Caco-2 (cell line): ENCODE data around the gene NUDT14. TPM values are rescaled to one million over a fixed set of nuclear protein-coding genes. Genes with fewer than 3 reads are reported as not detected.

ENCODE experiments used
- BruUV-seq: library from RNA; stranded (reverse); fragments of 400-500 nt; replicated peaks from 2 replicates; lab custom pipeline; 2021; lab: Mats Ljungman, UMichigan
- CTCF ChIA-PET: fragments of 300-600 bp; sonication (Branson Sonifier 250); formaldehyde crosslinking; loops from one replicate; lab custom pipeline; 2022; ENCODE audit warnings: antibody characterized with exemption; lab: Charles Lee
- POLR2A ChIA-PET: fragments of 300-600 bp; sonication (Branson Sonifier 250); formaldehyde crosslinking; loops from one replicate; lab custom pipeline; 2022; ENCODE audit warnings: antibody characterized with exemption; lab: Charles Lee
- DNase-seq, 2 experiments: peaks; one replicate each; pipeline versions ENCODE4 v3.0.0 to v3.0.0-alpha.2; 2020 to 2022
- H3K27me3 ChIP-seq: replicated peaks from 2 replicates; pipeline ENCODE4 v1.6.0; 2011; ENCODE audit warnings: low read length; ENCODE audit not compliant: control insufficient read depth, insufficient read depth
- H3K36me3 ChIP-seq: 2 replicates; pipeline ENCODE4 v1.5.1; 2011; ENCODE audit warnings: low read length; ENCODE audit not compliant: control insufficient read depth, insufficient read depth
- H3K4me1 ChIP-seq: fragments of 250-450 bp; sonication (Bioruptor Pico); 2 replicates; pipeline ENCODE4 v1.5.1; 2020; ENCODE audit warnings: mild to moderate bottlenecking
- H3K4me3 ChIP-seq: 2 replicates; pipeline ENCODE4 v1.5.1; 2011; ENCODE audit warnings: low read depth, mild to moderate bottlenecking, control low read depth, low read length
- H3K9me3 ChIP-seq: fragments of 250-450 bp; sonication (Bioruptor Pico); 2 replicates; pipeline ENCODE4 v1.5.1; 2020; ENCODE audit warnings: mild to moderate bottlenecking, moderate library complexity
- H3K27ac Mint-ChIP-seq: one replicate; pipeline ENCODE4 v1.8.0; 2022; ENCODE audit warnings: mixed read lengths; ENCODE audit not compliant: unreplicated experiment
- H3K27me3 Mint-ChIP-seq: one replicate; pipeline ENCODE4 v1.8.0; 2022; ENCODE audit warnings: mixed read lengths; ENCODE audit not compliant: insufficient read depth, unreplicated experiment
- H3K36me3 Mint-ChIP-seq: one replicate; pipeline ENCODE4 v1.8.0; 2022; ENCODE audit warnings: mild to moderate bottlenecking, mixed read lengths; ENCODE audit not compliant: insufficient read depth, unreplicated experiment
- H3K4me1 Mint-ChIP-seq: one replicate; pipeline ENCODE4 v1.8.0; 2022; ENCODE audit warnings: low read depth, mixed read lengths; ENCODE audit not compliant: unreplicated experiment
- H3K4me3 Mint-ChIP-seq: one replicate; pipeline ENCODE4 v1.8.0; 2022; ENCODE audit warnings: mild to moderate bottlenecking, moderate library complexity, mixed read lengths; ENCODE audit not compliant: unreplicated experiment
- H3K9me3 Mint-ChIP-seq: one replicate; pipeline ENCODE4 v1.8.0; 2022; ENCODE audit warnings: mixed read lengths; ENCODE audit not compliant: unreplicated experiment
- intact Hi-C: fragments of 100-400 bp; cut with micrococcal nuclease; formaldehyde crosslinking; loops from one replicate; pipeline ENCODE4 v1.10.0; 2022; ENCODE audit not compliant: unreplicated experiment
- total RNA-seq: library from RNA; stranded (reverse); gene quantifications from 2 replicates; pipeline ENCODE4 v1.2.3, GENCODE V29; 2022
- TF ChIP-seq, protein P1 (sequence below), 2 experiments: fragments of 200-600 bp in 1 of 2; IDR thresholded peaks; 1 replicate in 1 of 2; 2 replicates in 1 of 2; pipeline versions ENCODE4 v1.5.1 to v1.8.0; 2011 to 2022; ENCODE audit warnings: antibody characterized with exemption in 1 of 2, control low read depth in 1 of 2, inconsistent platforms in 1 of 2, low read depth in 1 of 2, low read length in 1 of 2, mild to moderate bottlenecking in 1 of 2, moderate library complexity in 1 of 2; ENCODE audit not compliant: insufficient read depth in 1 of 2, severe bottlenecking in 1 of 2, unreplicated experiment in 1 of 2

Gene NUDT14
- total RNA-seq, 1 experiment from 2014 or later, result 63.4 TPM

DNA sequence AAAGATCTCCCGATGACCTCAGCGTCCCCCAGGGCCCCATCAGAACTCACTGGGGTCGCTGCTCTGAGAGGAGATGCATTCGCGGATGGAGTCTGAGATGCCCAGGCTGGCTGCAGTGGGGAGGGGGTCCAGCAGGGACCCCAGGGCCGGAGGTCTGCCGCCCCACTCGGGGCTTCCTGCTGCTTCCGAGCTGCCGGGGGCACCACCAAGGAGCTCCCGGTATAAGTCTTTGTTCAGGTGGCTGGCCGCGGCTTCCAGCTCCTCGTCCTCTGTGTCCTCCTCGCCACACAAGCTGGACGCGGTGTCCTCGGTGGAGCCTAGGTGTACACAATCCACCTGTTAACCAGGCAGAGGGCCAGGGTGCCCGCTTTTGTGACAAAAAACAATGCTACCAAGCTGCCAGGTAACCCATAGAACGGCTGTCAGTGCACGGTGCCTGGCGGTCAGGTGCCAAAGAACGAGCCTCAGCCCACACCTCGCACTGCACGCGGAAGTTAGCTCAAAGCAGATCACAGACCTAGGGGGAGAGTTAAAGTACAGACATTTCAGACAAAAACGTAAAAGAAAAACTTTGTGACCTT, 40.6 kb upstream of the NUDT14 start:
- H3K9me3 Mint-ChIP-seq, result no peaks in the 10 kb centered on the region
- no peaks in the 10 kb centered on the region for H3K27me3 ChIP-seq
- intact Hi-C loops, result no loop called here
- H3K27ac Mint-ChIP-seq, result no peak overlapping the region
- TF ChIP-seq, protein P1, sequence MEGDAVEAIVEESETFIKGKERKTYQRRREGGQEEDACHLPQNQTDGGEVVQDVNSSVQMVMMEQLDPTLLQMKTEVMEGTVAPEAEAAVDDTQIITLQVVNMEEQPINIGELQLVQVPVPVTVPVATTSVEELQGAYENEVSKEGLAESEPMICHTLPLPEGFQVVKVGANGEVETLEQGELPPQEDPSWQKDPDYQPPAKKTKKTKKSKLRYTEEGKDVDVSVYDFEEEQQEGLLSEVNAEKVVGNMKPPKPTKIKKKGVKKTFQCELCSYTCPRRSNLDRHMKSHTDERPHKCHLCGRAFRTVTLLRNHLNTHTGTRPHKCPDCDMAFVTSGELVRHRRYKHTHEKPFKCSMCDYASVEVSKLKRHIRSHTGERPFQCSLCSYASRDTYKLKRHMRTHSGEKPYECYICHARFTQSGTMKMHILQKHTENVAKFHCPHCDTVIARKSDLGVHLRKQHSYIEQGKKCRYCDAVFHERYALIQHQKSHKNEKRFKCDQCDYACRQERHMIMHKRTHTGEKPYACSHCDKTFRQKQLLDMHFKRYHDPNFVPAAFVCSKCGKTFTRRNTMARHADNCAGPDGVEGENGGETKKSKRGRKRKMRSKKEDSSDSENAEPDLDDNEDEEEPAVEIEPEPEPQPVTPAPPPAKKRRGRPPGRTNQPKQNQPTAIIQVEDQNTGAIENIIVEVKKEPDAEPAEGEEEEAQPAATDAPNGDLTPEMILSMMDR (IDR thresholded peaks at IDR 0.05; ENCODE audit: insufficient read depth in 1 of 2, low read depth in 1 of 2, low read length in 1 of 2, severe bottlenecking in 1 of 2, unreplicated experiment in 1 of 2), result no peak
- peaks cover 2% of the 10 kb centered on the region for H3K36me3 ChIP-seq
- H3K4me3 Mint-ChIP-seq, result no peak overlapping the region
- H3K9me3 ChIP-seq, result no peaks in the 10 kb centered on the region
- H3K4me1 ChIP-seq, result no peaks in the 10 kb centered on the region
- ChIA-PET POLR2A (no interaction called here), CTCF (no interaction called here)
- H3K27me3 Mint-ChIP-seq, result no peaks in the 10 kb centered on the region
- H3K36me3 Mint-ChIP-seq, result peaks cover 43% of the 10 kb centered on the region
- DNase-seq, result no peak
- no peaks in the 10 kb centered on the region for H3K4me1 Mint-ChIP-seq
- no peak overlapping the region for H3K4me3 ChIP-seq
- no TSS peak for BruUV-seq

DNA sequence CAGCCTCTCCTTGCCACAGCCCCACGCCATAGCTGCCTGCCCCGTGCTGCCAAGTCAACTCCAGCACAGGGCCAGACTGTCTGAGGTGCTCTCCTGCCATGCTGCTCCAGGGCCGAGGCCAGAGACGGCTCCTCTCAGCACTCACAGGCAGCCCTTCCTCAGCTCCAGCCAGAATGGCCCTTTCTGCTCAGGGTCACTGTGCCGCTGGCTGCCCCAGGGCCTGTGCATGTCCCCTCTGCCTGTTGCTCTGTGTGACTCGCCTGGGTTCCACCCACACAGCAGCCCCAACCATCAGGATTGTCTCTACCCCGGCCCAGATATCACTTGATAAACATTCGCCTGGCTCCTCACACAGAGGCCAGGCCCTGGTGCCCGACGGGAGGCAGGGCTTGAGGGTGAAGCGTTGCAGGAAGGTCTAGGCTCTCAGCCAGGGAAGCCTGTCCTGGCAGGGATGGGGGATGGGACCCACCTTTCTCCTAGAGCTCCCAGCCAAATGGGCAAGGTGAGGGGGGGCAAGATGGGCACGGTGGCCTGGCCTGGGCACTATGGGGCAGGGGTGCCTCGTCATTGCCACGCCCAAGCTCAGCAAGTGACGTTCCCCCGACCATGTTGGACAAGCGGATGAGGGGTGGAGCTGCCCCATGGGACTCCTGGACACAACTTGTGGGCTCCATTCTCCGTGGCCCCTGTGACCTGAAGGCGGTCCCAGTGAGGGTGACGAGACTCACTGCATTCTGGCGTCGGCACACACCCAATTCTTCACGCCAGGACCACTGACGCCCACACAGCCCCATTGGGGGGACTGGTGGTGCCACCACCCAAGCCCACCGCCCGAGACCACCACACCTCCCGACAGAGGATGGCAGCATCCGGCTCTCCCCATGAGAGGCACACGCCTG, 39.8 kb upstream of the NUDT14 start:
- H3K27me3 ChIP-seq, result no peaks in the 10 kb centered on the region
- H3K4me3 ChIP-seq, result no peak overlapping the region
- TF ChIP-seq, protein P1 (IDR thresholded peaks at IDR 0.05; ENCODE audit: insufficient read depth in 1 of 2, low read depth in 1 of 2, low read length in 1 of 2, severe bottlenecking in 1 of 2, unreplicated experiment in 1 of 2), result no peak
- peaks cover 2% of the 10 kb centered on the region for H3K36me3 ChIP-seq
- Mint-ChIP-seq H3K27ac (no peak overlapping the region), H3K9me3 (no peaks in the 10 kb centered on the region), H3K4me3 (no peak overlapping the region), H3K36me3 (peaks cover 41% of the 10 kb centered on the region), H3K4me1 (no peaks in the 10 kb centered on the region), H3K27me3 (no peaks in the 10 kb centered on the region)
- POLR2A ChIA-PET, result no interaction called here
- no peak for DNase-seq
- intact Hi-C loops, result no loop called here
- no peaks in the 10 kb centered on the region for H3K9me3 ChIP-seq
- CTCF ChIA-PET, result interaction anchor here (1.3 kb wide), 1 partner anchor 131 kb away, joined by 4 read pairs; no protein-coding TSS in a partner anchor
- BruUV-seq, result no TSS peak
- no peaks in the 10 kb centered on the region for H3K4me1 ChIP-seq

DNA sequence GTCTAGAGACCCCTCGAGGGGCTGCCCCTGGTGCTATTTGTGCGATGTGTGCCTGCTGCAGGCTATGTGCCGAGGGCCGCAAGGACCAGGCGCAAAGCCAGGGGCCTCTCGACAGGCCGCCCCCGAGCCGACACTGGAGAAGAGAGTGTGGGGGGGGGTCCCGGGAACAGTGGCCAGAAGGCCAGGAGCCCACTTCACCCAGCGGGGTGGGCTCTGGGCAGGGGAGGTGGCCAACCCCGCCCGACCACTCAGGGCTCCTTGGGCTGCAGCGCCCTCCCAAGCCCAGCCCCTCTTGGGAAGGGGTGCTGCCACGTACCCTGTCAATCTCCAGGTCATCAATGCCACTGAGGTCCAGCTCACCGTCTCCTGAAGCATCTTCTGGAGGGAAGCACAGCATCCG, 38.6 kb upstream of the NUDT14 start:
- Histone ChIP-seq H3K9me3 (no peaks in the 10 kb centered on the region), H3K36me3 (peaks cover 2% of the 10 kb centered on the region), H3K4me3 (no peak overlapping the region), H3K4me1 (no peaks in the 10 kb centered on the region), H3K27me3 (no peaks in the 10 kb centered on the region)
- DNase-seq, result no peak
- Mint-ChIP-seq H3K4me1 (no peaks in the 10 kb centered on the region), H3K27me3 (no peaks in the 10 kb centered on the region), H3K9me3 (no peaks in the 10 kb centered on the region), H3K4me3 (no peak overlapping the region), H3K27ac (no peak overlapping the region), H3K36me3 (peaks cover 31% of the 10 kb centered on the region)
- no TSS peak for BruUV-seq
- POLR2A ChIA-PET, result no interaction called here
- TF ChIP-seq, protein P1 (IDR thresholded peaks at IDR 0.05; ENCODE audit: insufficient read depth in 1 of 2, low read depth in 1 of 2, low read length in 1 of 2, severe bottlenecking in 1 of 2, unreplicated experiment in 1 of 2), result no peak
- intact Hi-C loops, result no loop called here
- CTCF ChIA-PET, result interaction anchor here (1.3 kb wide), 1 partner anchor 132 kb away, joined by 4 read pairs; no protein-coding TSS in a partner anchor
